Nephron progenitor cell (in vitro differentiated cells): ENCODE results near the gene UBTF.

ENCODE experiments used
- DNase-seq: peaks from one replicate; pipeline ENCODE4 v3.0.0; 2021
- H3K27ac Mint-ChIP-seq: 2 replicates; pipeline ENCODE4 v1.8.0; 2021; ENCODE audit warnings: mild to moderate bottlenecking, moderate library complexity, mixed read lengths
- H3K27me3 Mint-ChIP-seq: 2 replicates; pipeline ENCODE4 v1.8.0; 2021; ENCODE audit warnings: mild to moderate bottlenecking, low read depth, mixed read lengths; ENCODE audit not compliant: poor library complexity
- H3K36me3 Mint-ChIP-seq: 2 replicates; pipeline ENCODE4 v1.8.0; 2021; ENCODE audit warnings: low read depth, mixed read lengths
- H3K4me1 Mint-ChIP-seq: 2 replicates; pipeline ENCODE4 v1.8.0; 2021; ENCODE audit warnings: mixed read lengths
- H3K4me3 Mint-ChIP-seq: 2 replicates; pipeline ENCODE4 v1.8.0; 2021; ENCODE audit warnings: mild to moderate bottlenecking, moderate library complexity, mixed read lengths
- H3K9me3 Mint-ChIP-seq: 2 replicates; pipeline ENCODE4 v1.8.0; 2021; ENCODE audit warnings: mild to moderate bottlenecking, moderate library complexity, mixed read lengths
- CTCF ChIP-seq: fragments of 200-600 bp; sonication (generic); IDR thresholded peaks from 2 replicates; pipeline ENCODE4 v1.5.0; 2021; ENCODE audit warnings: antibody characterized with exemption

Gene UBTF

GRCh38 chr17:44213403-44214229, 5.9 kb downstream of the UBTF start:
- peaks cover 47% of the 10 kb centered on the region for H3K36me3 Mint-ChIP-seq
- no peaks in the 10 kb centered on the region for H3K9me3 Mint-ChIP-seq
- H3K27ac Mint-ChIP-seq, result no peak overlapping the region
- no peak for TF ChIP-seq CTCF
- peaks cover 57% of the 10 kb centered on the region for H3K4me1 Mint-ChIP-seq
- H3K4me3 Mint-ChIP-seq, result no peak overlapping the region
- H3K27me3 Mint-ChIP-seq, result peaks cover 3% of the 10 kb centered on the region
- no peak for DNase-seq

GRCh38 chr17:44212507-44213402, 6.7 kb downstream of the UBTF start:
- no peak for DNase-seq
- H3K9me3 Mint-ChIP-seq, result no peaks in the 10 kb centered on the region
- peak overlapping the region; percentile 38 for H3K4me3 Mint-ChIP-seq
- H3K27ac Mint-ChIP-seq, result peak overlapping the region; percentile 92
- no peak for TF ChIP-seq CTCF
- peaks cover 55% of the 10 kb centered on the region for H3K4me1 Mint-ChIP-seq
- H3K36me3 Mint-ChIP-seq, result peaks cover 52% of the 10 kb centered on the region
- peaks cover 3% of the 10 kb centered on the region for H3K27me3 Mint-ChIP-seq

GRCh38 chr17:44211281-44212265, 7.9 kb downstream of the UBTF start:
- H3K27ac Mint-ChIP-seq, result peak overlapping the region; percentile 68
- TF ChIP-seq CTCF, result no peak
- H3K27me3 Mint-ChIP-seq, result peaks cover 3% of the 10 kb centered on the region
- H3K9me3 Mint-ChIP-seq, result no peaks in the 10 kb centered on the region
- no peak overlapping the region for H3K4me3 Mint-ChIP-seq
- peaks cover 52% of the 10 kb centered on the region for H3K36me3 Mint-ChIP-seq
- no peak for DNase-seq
- H3K4me1 Mint-ChIP-seq, result peaks cover 43% of the 10 kb centered on the region

GRCh38 chr17:44210342-44211192, 8.9 kb downstream of the UBTF start:
- Mint-ChIP-seq H3K9me3 (no peaks in the 10 kb centered on the region), H3K27ac (no peak overlapping the region), H3K4me3 (no peak overlapping the region), H3K4me1 (peaks cover 42% of the 10 kb centered on the region), H3K27me3 (peaks cover 3% of the 10 kb centered on the region), H3K36me3 (peaks cover 42% of the 10 kb centered on the region)
- peak; percentile 96 for TF ChIP-seq CTCF
- DNase-seq, result peak; percentile 92
